ENCODE data around the gene OTX1.

- TF ChIP-seq CTCF (IDR thresholded peaks at IDR 0.05) (no peak), POLR2A (IDR thresholded peaks at IDR 0.05) (no peak)
Measured at GRCh38 chr2:63093502-63093901, 42.9 kb downstream of the OTX1 start.
